ENCODE results near the gene RSBN1. TPM values are rescaled to one million over a fixed set of nuclear protein-coding genes. Genes with fewer than 3 reads are reported as not detected.
"Not testable (repeated sequence)": the region's sequence is repeated elsewhere in the genome, so short reads cannot be mapped to it uniquely, and the experiment has no call there.

RSBN1 gene
- 9.3 TPM for polyA plus RNA-seq (2013, experiment 1 of 2; ENCODE audit: insufficient read length)
- 7.8 TPM for polyA plus RNA-seq (2013, experiment 2 of 2; ENCODE audit: insufficient read length)

- peak; percentile 100 for DNase-seq
Observed at GRCh38 chr1:113811888-113812660, at the start of gene RSBN1. Gene RSBN1, minus strand, starts transcription at chr1:113812476. Its CDS starts 64 bp downstream, at chr1:113812412.

GRCh38 chr1:113861641-113862040 is 49.4 kb upstream of the RSBN1 start:
- DNase-seq: no peak

GRCh38 chr1:113860891-113861290 is 48.6 kb upstream of the RSBN1 start:
- DNase-seq: peak; percentile 82

GRCh38 chr1:113859478-113860175 is 47.4 kb upstream of the RSBN1 start:
- no peak for DNase-seq

GRCh38 chr1:113858982-113859381 is 46.7 kb upstream of the RSBN1 start:
- DNase-seq: no peak

- no peak for DNase-seq
Observed at GRCh38 chr1:113858418-113858817, 46.1 kb upstream of the RSBN1 start.

- DNase-seq: no peak
Observed at GRCh38 chr1:113857776-113858175, 45.5 kb upstream of the RSBN1 start.

GRCh38 chr1:113856401-113856790 is 44.1 kb upstream of the RSBN1 start:
- no peak for DNase-seq

- no peak for DNase-seq
Observed at GRCh38 chr1:113855630-113856400, 43.5 kb upstream of the RSBN1 start.

- no peak for DNase-seq
Observed at GRCh38 chr1:113854234-113854633, 42.0 kb upstream of the RSBN1 start.

- not testable (repeated sequence) for DNase-seq
Observed at GRCh38 chr1:113852694-113853093, 40.4 kb upstream of the RSBN1 start.

- no peak for DNase-seq
Observed at GRCh38 chr1:113850127-113850796, 38.0 kb upstream of the RSBN1 start.

- DNase-seq: no peak
Observed at GRCh38 chr1:113849072-113849471, 36.8 kb upstream of the RSBN1 start.

GRCh38 chr1:113846391-113847035 is 34.2 kb upstream of the RSBN1 start:
- no peak for DNase-seq

- no peak for DNase-seq
Observed at GRCh38 chr1:113836534-113836933, 24.3 kb upstream of the RSBN1 start.

- DNase-seq: peak; percentile 53
Observed at GRCh38 chr1:113835686-113836290, 23.5 kb upstream of the RSBN1 start.

- DNase-seq: no peak
Observed at GRCh38 chr1:113834716-113835115, 22.4 kb upstream of the RSBN1 start.

GRCh38 chr1:113830039-113830438 is 17.8 kb upstream of the RSBN1 start:
- peak; percentile 61 for DNase-seq

- DNase-seq: no peak
Observed at GRCh38 chr1:113821916-113822315, 9.6 kb upstream of the RSBN1 start.

GRCh38 chr1:113818578-113818977 is 6.3 kb upstream of the RSBN1 start:
- no peak for DNase-seq

- no peak for DNase-seq
Observed at GRCh38 chr1:113813218-113813617, 942 bp upstream of the RSBN1 start.
